ENCODE measurements around the gene PDE2A. TPM values are rescaled to one million over a fixed set of nuclear protein-coding genes. Genes with fewer than 3 reads are reported as not detected.

Gene PDE2A
- total RNA-seq, 1 donor from 2014 or later: 0.82 TPM

DNA sequence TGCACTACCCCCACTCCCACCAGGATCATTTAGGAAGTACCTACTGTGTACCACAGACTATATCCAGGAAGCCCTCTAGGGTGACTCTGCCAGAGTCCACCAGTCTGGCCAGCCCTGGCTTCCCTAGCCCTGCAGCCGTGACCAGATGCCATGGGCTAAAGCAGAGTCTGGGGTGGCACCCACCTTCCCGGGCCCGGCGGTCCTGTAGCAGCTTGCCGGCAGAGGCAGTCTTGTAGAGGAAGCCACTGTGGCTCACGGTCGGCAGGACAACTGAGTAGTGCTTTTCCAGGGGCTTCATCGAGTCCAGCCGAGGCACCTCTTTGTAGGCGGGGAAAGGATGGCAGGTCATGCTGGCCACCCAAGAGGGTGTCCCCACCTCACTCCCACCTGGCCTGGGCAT lies 27.2 kb upstream of the PDE2A start:
- no peaks in the 10 kb centered on the region for H3K27me3 Mint-ChIP-seq (ENCODE audit: low read depth, unreplicated experiment)
- H3K9me3 ChIP-seq (ENCODE audit: insufficient read depth, low read depth, low read length): no peaks in the 10 kb centered on the region

GRCh38 chr11:72700146-72700545 lies 25.9 kb upstream of the PDE2A start:
- TF ChIP-seq EZH2 (IDR thresholded peaks at IDR 0.05; ENCODE audit: insufficient read depth, low read length) (no peak), CTCF (IDR thresholded peaks at IDR 0.05; ENCODE audit: insufficient read depth, low read depth, low read length) (no peak)
- H3K36me3 Mint-ChIP-seq (ENCODE audit: low read depth, unreplicated experiment): peaks cover 32% of the 10 kb centered on the region
- Histone ChIP-seq H3K4me2 (ENCODE audit: low read length) (no peak overlapping the region), H3K27ac (ENCODE audit: low read depth, low read length) (no peak overlapping the region), H3K36me3 (ENCODE audit: insufficient read depth, low read length) (peaks cover 7% of the 10 kb centered on the region), H3K4me3 (ENCODE audit: insufficient read depth, low read depth, low read length) (no peak overlapping the region), H2AFZ (ENCODE audit: low read depth, low read length) (no peak overlapping the region), H3K79me2 (ENCODE audit: insufficient read depth, low read length) (no peaks in the 10 kb centered on the region), H4K20me1 (ENCODE audit: insufficient read depth, low read length) (peaks cover 35% of the 10 kb centered on the region), H3K9me3 (ENCODE audit: insufficient read depth, low read depth, low read length) (no peaks in the 10 kb centered on the region), H3K9ac (ENCODE audit: low read length) (no peak overlapping the region), H3K4me1 (ENCODE audit: insufficient read depth, low read length) (peaks cover 11% of the 10 kb centered on the region), H3K27me3 (ENCODE audit: insufficient read depth, low read length) (no peaks in the 10 kb centered on the region)
- H3K9me3 Mint-ChIP-seq (ENCODE audit: unreplicated experiment): no peaks in the 10 kb centered on the region
- peaks cover 9% of the 10 kb centered on the region for H3K4me1 Mint-ChIP-seq (ENCODE audit: low read depth, unreplicated experiment)
- no peak for FAIRE-seq
- H3K4me3 Mint-ChIP-seq (ENCODE audit: unreplicated experiment): no peak overlapping the region
- H3K27me3 Mint-ChIP-seq (ENCODE audit: low read depth, unreplicated experiment): no peaks in the 10 kb centered on the region
- no peak overlapping the region for H3K27ac Mint-ChIP-seq (ENCODE audit: unreplicated experiment)
- DNase-seq (ENCODE audit: low read depth): peak; percentile 29

More for the DNA sequence above, 27.2 kb upstream of the PDE2A start:
- Histone ChIP-seq H3K27ac (ENCODE audit: low read depth, low read length) (no peak overlapping the region), H2AFZ (ENCODE audit: low read depth, low read length) (no peak overlapping the region), H3K79me2 (ENCODE audit: insufficient read depth, low read length) (no peaks in the 10 kb centered on the region), H4K20me1 (ENCODE audit: insufficient read depth, low read length) (peaks cover 44% of the 10 kb centered on the region), H3K4me2 (ENCODE audit: low read length) (no peak overlapping the region), H3K27me3 (ENCODE audit: insufficient read depth, low read length) (no peaks in the 10 kb centered on the region), H3K4me3 (ENCODE audit: insufficient read depth, low read depth, low read length) (no peak overlapping the region), H3K4me1 (ENCODE audit: insufficient read depth, low read length) (peaks cover 11% of the 10 kb centered on the region), H3K9ac (ENCODE audit: low read length) (no peak overlapping the region), H3K36me3 (ENCODE audit: insufficient read depth, low read length) (peaks cover 3% of the 10 kb centered on the region)
- no peak overlapping the region for H3K4me3 Mint-ChIP-seq (ENCODE audit: unreplicated experiment)
- DNase-seq (ENCODE audit: low read depth): no peak
- H3K36me3 Mint-ChIP-seq (ENCODE audit: low read depth, unreplicated experiment): peaks cover 28% of the 10 kb centered on the region
- no peaks in the 10 kb centered on the region for H3K9me3 Mint-ChIP-seq (ENCODE audit: unreplicated experiment)
- no peak overlapping the region for H3K27ac Mint-ChIP-seq (ENCODE audit: unreplicated experiment)
- peaks cover 19% of the 10 kb centered on the region for H3K4me1 Mint-ChIP-seq (ENCODE audit: low read depth, unreplicated experiment)
- TF ChIP-seq CTCF (IDR thresholded peaks at IDR 0.05; ENCODE audit: insufficient read depth, low read depth, low read length): no peak
- no peak for TF ChIP-seq EZH2 (IDR thresholded peaks at IDR 0.05; ENCODE audit: insufficient read depth, low read length)
- FAIRE-seq: no peak

DNA sequence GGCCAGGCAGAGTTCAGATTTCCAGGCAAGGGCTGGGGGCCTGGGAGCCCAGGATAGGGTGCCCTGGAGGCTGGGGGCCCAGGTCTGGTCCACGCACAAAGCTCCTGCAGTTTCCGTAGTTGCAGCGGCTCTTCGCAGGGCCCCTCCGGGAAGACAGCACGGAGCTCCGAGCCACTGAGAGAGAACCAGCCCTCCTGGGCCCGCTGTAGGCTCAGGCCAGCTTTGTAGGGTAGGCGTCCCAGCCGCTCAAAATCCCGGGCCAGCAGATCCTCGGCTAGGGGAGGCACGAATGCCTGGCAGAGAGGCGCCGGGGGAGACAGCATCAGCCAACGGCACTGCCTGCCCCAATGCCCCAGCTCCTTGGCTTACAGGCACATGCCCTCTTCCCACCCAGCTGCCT lies 23.6 kb upstream of the PDE2A start:
- DNase-seq (ENCODE audit: low read depth) (no peak), FAIRE-seq (no peak)
- Mint-ChIP-seq H3K36me3 (ENCODE audit: low read depth, unreplicated experiment) (peaks cover 43% of the 10 kb centered on the region), H3K4me1 (ENCODE audit: low read depth, unreplicated experiment) (peaks cover 7% of the 10 kb centered on the region), H3K9me3 (ENCODE audit: unreplicated experiment) (no peaks in the 10 kb centered on the region), H3K27me3 (ENCODE audit: low read depth, unreplicated experiment) (no peaks in the 10 kb centered on the region), H3K27ac (ENCODE audit: unreplicated experiment) (no peak overlapping the region), H3K4me3 (ENCODE audit: unreplicated experiment) (no peak overlapping the region)
- Histone ChIP-seq H3K4me2 (ENCODE audit: low read length) (no peak overlapping the region), H3K4me3 (ENCODE audit: insufficient read depth, low read depth, low read length) (no peak overlapping the region), H4K20me1 (ENCODE audit: insufficient read depth, low read length) (peaks cover 30% of the 10 kb centered on the region), H3K9me3 (ENCODE audit: insufficient read depth, low read depth, low read length) (no peaks in the 10 kb centered on the region), H3K27me3 (ENCODE audit: insufficient read depth, low read length) (no peaks in the 10 kb centered on the region), H3K27ac (ENCODE audit: low read depth, low read length) (no peak overlapping the region), H3K36me3 (ENCODE audit: insufficient read depth, low read length) (peaks cover 6% of the 10 kb centered on the region), H2AFZ (ENCODE audit: low read depth, low read length) (no peak overlapping the region), H3K79me2 (ENCODE audit: insufficient read depth, low read length) (no peaks in the 10 kb centered on the region), H3K4me1 (ENCODE audit: insufficient read depth, low read length) (peaks cover under 1% of the 10 kb centered on the region), H3K9ac (ENCODE audit: low read length) (no peak overlapping the region)
- TF ChIP-seq CTCF (IDR thresholded peaks at IDR 0.05; ENCODE audit: insufficient read depth, low read depth, low read length) (no peak), EZH2 (IDR thresholded peaks at IDR 0.05; ENCODE audit: insufficient read depth, low read length) (no peak)

All from astrocyte (in vitro differentiated cells and primary cell).